OCI-LY7 (cell line): Measurements from ENCODE around the gene MED25. TPM values are rescaled to one million over a fixed set of nuclear protein-coding genes. Genes with fewer than 3 reads are reported as not detected.

Source experiments
- BruUV-seq: library from RNA; stranded (reverse); fragments of 400-500 nt; replicated peaks from 2 replicates; lab custom pipeline; 2021; lab: Mats Ljungman, UMichigan
- CTCF ChIA-PET: fragments of 300-600 bp; sonication (Branson Sonifier 250); formaldehyde crosslinking; loops from one replicate; lab custom pipeline; 2022; ENCODE audit warnings: antibody characterized with exemption; ENCODE audit not compliant: unreplicated experiment; lab: Charles Lee
- POLR2A ChIA-PET: fragments of 300-600 bp; sonication (Branson Sonifier 250); formaldehyde crosslinking; loops from one replicate; lab custom pipeline; 2022; ENCODE audit warnings: antibody characterized with exemption; lab: Charles Lee
- DNase-seq: peaks from one replicate; pipeline ENCODE4 v3.0.0-alpha.2; 2015; ENCODE audit warnings: low spot score
- H2AFZ ChIP-seq: fragments of 200-600 bp; sonication (generic), shearing (Covaris generic); 2 replicates; pipeline ENCODE4 v1.6.1; 2014; ENCODE audit warnings: mild to moderate bottlenecking, antibody characterized with exemption, low read length, moderate library complexity
- H3K27ac ChIP-seq: fragments of 200-600 bp; sonication (generic); 2 replicates; pipeline ENCODE4 v1.5.1; 2014; ENCODE audit warnings: mixed run types, low read depth, mild to moderate bottlenecking, moderate library complexity, low read length, inconsistent platforms; ENCODE audit not compliant: poor library complexity, severe bottlenecking
- H3K36me3 ChIP-seq: fragments of 200-600 bp; sonication (generic); 2 replicates; pipeline ENCODE4 v1.6.1; 2014; ENCODE audit warnings: mild to moderate bottlenecking, antibody characterized with exemption, low read length, moderate library complexity, mixed read lengths; ENCODE audit not compliant: insufficient read depth
- H3K4me1 ChIP-seq: fragments of 200-600 bp; sonication (generic); 2 replicates; pipeline ENCODE4 v1.5.1; 2014; ENCODE audit warnings: mild to moderate bottlenecking, low read length; ENCODE audit not compliant: insufficient read depth, poor library complexity, severe bottlenecking
- H3K4me2 ChIP-seq: fragments of 200-600 bp; sonication (generic); 2 replicates; pipeline ENCODE4 v1.6.1; 2014; ENCODE audit warnings: mild to moderate bottlenecking, low read length
- H3K4me3 ChIP-seq: fragments of 200-600 bp; sonication (generic); 2 replicates; pipeline ENCODE4 v1.5.1; 2014; ENCODE audit warnings: mild to moderate bottlenecking, low read depth, low read length; ENCODE audit not compliant: poor library complexity, severe bottlenecking
- H3K79me2 ChIP-seq: fragments of 200-600 bp; sonication (generic); 2 replicates; pipeline ENCODE4 v1.6.1; 2016; ENCODE audit warnings: low read depth, mild to moderate bottlenecking, low read length, moderate library complexity, mixed read lengths; ENCODE audit not compliant: insufficient read depth
- H3K9me2 ChIP-seq: fragments of 200-600 bp; sonication (generic); 2 replicates; pipeline ENCODE4 v1.6.1; 2016; ENCODE audit warnings: mild to moderate bottlenecking, low read length, mixed read lengths; ENCODE audit not compliant: insufficient read depth
- H3K9me3 ChIP-seq: fragments of 200-600 bp; sonication (generic); 2 replicates; pipeline ENCODE4 v1.6.1; 2014; ENCODE audit warnings: mild to moderate bottlenecking, mixed run types, low read length, mixed read lengths
- H4K20me1 ChIP-seq: fragments of 200-600 bp; sonication (generic); 2 replicates; pipeline ENCODE4 v1.6.1; 2014; ENCODE audit warnings: mild to moderate bottlenecking, antibody characterized with exemption, low read length, moderate library complexity, mixed read lengths; ENCODE audit not compliant: insufficient read depth
- CTCF ChIP-seq: fragments of 200-600 bp; sonication (generic); conservative IDR thresholded peaks from 2 replicates; pipeline ENCODE4 v1.5.1; 2014; ENCODE audit warnings: mild to moderate bottlenecking, antibody characterized with exemption, low read length, moderate library complexity, mixed read lengths
- EZH2phosphoT487 ChIP-seq: fragments of 200-600 bp; sonication (generic); IDR thresholded peaks from 2 replicates; pipeline ENCODE4 v1.6.1; 2018; ENCODE audit warnings: low read depth, borderline replicate concordance, mild to moderate bottlenecking, mixed run types, antibody characterized with exemption, low read length, moderate library complexity, mixed read lengths
- intact Hi-C: fragments of 100-400 bp; cut with micrococcal nuclease; formaldehyde crosslinking; loops from one replicate; pipeline ENCODE4 v1.10.0; 2022; ENCODE audit not compliant: unreplicated experiment
- total RNA-seq, 2 experiments: library from RNA; depleted of rRNA in 1 of 2; stranded (reverse); fragments of >200 nt in 1 of 2; shearing (Covaris generic) in 1 of 2; gene quantifications; 2 replicates each; pipeline ENCODE4 v1.2.3, GENCODE V29; 2014 to 2022

Gene MED25
- total RNA-seq, 2 experiments from 2014 or later: 85.1 to 111 TPM

DNA sequence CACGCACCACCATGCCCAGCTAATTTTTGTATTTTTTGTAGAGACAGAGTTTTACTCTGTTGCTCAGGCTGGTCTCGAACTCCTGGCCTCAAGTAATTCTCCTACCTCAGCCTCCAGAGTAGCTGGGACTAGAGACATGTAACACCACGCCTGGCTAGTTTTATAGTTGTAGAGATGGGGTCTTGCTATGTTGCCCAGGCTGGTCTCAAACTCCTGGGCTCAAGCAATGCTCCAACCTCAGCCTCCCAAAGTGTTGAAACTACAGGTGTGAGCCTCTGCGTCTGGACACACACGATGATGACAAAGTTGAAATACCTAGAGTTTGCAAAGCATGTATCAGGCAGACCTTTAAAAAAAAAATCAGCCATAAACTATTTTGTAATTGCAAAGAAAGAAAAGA, 28.3 kb downstream of the MED25 start:
- no peak overlapping the region for H3K4me2 ChIP-seq
- peaks cover 11% of the 10 kb centered on the region; the same call in 1 of the 2 replicates for H3K36me3 ChIP-seq
- no TSS peak for BruUV-seq
- POLR2A ChIA-PET: no interaction called here
- TF ChIP-seq EZH2phosphoT487 (no peak), CTCF (no peak)
- H3K9me3 ChIP-seq: no peaks in the 10 kb centered on the region
- H3K9me2 ChIP-seq: no peaks in the 10 kb centered on the region
- DNase-seq: no peak
- H2AFZ ChIP-seq: no peak overlapping the region
- H3K79me2 ChIP-seq: no peaks in the 10 kb centered on the region
- no peaks in the 10 kb centered on the region for H4K20me1 ChIP-seq
- CTCF ChIA-PET: no interaction called here
- intact Hi-C loops: no loop called here
- no peak overlapping the region for H3K27ac ChIP-seq
- peaks cover 19% of the 10 kb centered on the region for H3K4me1 ChIP-seq
- no peak overlapping the region for H3K4me3 ChIP-seq

DNA sequence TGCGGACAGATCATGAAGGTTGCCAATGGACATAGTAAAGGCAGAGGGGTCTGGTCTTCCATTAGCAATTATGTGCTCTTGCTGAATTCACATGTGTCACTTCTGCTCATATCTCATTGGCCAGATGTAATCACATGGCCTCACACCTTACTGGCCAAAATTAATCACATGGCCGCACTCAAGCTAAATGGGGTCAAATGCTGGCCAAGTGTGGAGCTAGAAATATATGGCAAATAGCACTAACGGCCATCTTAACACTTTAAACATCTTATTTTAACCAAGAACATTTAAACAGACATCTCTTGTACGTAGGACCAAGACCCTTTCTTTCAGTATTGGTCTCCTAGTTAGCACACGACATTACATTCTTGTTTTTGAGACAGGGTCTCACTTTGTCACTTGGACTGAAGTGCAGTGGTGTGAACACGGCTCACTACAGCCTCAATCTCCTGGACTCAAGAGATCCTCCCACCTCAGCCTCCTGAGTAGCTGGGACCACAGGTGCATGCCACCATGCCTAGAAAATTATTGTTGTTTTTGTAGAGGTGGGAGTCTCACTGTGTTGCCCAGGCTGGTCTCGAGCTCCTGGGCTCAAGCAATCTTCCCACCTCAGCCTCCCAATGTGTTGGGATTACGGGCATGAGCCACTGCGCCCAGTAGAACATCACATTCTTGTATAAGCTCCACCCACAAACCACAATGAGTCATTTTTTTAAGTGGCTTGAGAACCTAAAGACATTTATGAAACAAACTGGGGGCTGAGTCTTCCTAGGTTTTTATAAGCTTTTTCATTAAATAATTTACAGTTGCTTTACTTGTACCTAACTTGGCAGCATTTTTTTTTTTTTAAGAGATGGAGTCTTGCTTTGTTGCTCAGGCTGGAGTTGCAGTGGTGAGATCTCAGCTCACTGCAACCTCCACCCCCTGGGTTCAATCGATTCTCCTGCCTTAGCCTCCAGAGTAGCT, 29.9 kb downstream of the MED25 start:
- peaks cover 28% of the 10 kb centered on the region for H3K4me1 ChIP-seq
- no peak for TF ChIP-seq CTCF
- no peak for TF ChIP-seq EZH2phosphoT487
- H4K20me1 ChIP-seq: peaks cover 13% of the 10 kb centered on the region; the same call in 1 of the 2 replicates
- H3K4me2 ChIP-seq: no peak overlapping the region
- BruUV-seq: no TSS peak
- peaks cover 6% of the 10 kb centered on the region; the same call in 1 of the 2 replicates for H3K36me3 ChIP-seq
- DNase-seq: no peak
- H3K9me2 ChIP-seq: no peaks in the 10 kb centered on the region
- intact Hi-C loops: no loop called here
- H2AFZ ChIP-seq: no peak overlapping the region
- POLR2A ChIA-PET: no interaction called here
- no peaks in the 10 kb centered on the region for H3K9me3 ChIP-seq
- H3K4me3 ChIP-seq: no peak overlapping the region
- no peak overlapping the region for H3K27ac ChIP-seq
- peaks cover 14% of the 10 kb centered on the region for H3K79me2 ChIP-seq
- CTCF ChIA-PET: no interaction called here

GRCh38 chr19:49848938-49849337, 30.8 kb downstream of the MED25 start:
- intact Hi-C loops: no loop called here
- Histone ChIP-seq H3K4me1 (peaks cover 32% of the 10 kb centered on the region), H3K9me3 (no peaks in the 10 kb centered on the region), H4K20me1 (peaks cover 20% of the 10 kb centered on the region), H3K9me2 (no peaks in the 10 kb centered on the region), H3K4me2 (no peak overlapping the region), H3K4me3 (no peak overlapping the region), H3K79me2 (peaks cover 23% of the 10 kb centered on the region), H2AFZ (no peak overlapping the region), H3K36me3 (peaks cover 7% of the 10 kb centered on the region; the same call in 1 of the 2 replicates), H3K27ac (no peak overlapping the region)
- BruUV-seq: no TSS peak
- DNase-seq: no peak
- ChIA-PET POLR2A (no interaction called here), CTCF (no interaction called here)
- TF ChIP-seq EZH2phosphoT487 (no peak), CTCF (no peak)
